NCI-H2171 (cell line): ENCODE results near the gene DPM2.

Experiments used
- DNase-seq: peaks from one replicate; lab custom pipeline; 2025; lab: John Stamatoyannopoulos, UW

DPM2 gene

DNA sequence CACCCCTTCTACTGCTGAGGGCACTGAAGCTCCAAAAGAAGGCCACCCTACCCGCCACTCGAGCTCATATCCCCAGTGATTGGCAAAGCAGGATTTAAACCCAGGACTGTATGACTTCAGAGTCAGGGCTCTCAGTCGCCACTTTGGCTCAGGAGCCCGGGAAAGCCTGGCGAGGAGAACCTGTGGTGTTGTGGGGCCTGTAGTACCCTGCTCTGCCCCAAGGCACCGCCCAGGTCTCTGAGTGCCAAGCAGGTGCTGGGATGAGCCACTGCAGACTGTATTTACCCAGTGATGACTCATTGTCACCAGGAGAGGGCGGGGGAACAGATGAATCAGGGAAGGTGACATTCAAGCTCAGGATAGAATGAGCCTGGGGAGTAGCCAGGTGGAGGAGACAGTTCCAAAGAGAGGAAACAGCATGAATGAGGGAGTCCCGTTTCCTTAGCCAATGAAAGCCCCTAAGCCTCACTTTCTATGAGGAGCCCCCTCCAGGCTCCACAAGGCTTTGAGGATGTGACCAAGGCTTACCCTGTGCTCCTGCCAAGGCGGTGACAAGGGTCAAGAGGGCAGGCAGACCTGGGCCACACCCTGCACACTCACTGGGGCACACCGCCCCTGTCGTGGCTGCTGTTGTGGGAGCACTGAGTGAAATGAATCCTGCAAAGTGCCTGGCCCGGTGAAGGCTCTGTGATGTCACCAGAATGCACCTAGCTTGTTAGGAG, 17.8 kb upstream of the DPM2 start:
- peak; percentile 96 for DNase-seq

DNA sequence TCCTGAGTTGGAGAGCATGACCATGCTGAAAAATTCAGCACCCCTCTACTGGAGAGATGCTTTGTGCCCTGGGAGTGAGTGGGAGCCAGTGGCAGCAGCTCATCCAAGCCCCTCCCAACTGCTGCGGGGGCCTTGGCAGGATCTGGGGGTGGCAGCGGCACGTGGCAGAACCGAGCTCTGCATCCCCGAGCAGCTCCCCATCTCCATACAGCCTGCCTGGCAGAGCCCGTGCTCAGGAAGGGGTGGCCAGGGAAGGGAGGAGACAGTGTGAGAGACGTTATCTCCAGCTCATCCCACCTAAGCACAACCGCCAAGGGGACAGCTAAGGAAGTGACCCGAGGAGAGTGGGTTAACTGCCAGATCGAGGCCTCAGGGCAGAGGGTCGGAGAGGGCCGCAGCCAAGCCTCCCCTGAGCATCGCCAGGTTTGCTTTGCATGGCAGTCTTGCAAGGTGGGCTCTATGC, 17.2 kb upstream of the DPM2 start:
- DNase-seq = no peak

GRCh38 chr9:127953768-127954505, 16.3 kb upstream of the DPM2 start:
- no peak for DNase-seq

GRCh38 chr9:127953154-127953553, 15.5 kb upstream of the DPM2 start:
- DNase-seq = no peak

DNA sequence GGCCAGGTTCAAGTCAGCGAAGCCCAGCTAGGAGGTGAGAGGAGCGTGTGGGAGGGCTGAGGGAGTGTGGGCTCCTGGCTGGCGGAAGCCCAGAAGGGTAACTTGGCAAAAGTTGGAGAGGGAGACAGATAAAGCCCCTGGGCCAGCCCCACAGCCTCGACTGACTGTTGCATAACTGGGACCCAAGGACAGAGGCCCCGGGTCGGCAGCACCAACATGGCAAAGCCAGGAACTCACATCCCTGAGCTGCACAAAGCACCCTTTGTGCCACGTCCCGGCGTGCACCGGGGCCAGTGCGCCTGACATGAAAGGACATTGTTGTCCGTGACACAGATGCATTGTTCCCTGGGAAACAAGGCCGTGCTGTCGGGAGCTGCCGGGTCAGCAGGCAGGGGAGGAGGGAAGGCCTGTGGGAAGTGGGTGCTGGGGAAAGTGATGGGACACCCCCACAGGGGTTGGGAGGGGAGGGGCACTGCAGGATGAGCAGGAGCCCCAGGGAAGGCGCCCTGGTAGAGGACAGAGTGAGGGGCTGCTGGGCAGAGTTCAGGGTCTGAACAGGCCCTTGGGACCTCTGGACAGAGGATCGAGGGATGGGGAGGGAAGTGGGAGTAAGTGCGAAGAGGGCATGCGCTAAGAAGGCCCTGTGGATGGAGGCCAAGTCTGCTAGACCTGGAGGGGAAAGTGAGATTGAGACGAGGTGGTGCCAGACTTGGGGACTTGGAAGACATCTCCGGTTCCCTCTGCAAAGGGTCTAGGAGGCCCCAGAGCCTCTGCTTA, 13.0 kb upstream of the DPM2 start:
- DNase-seq = no peak

DNA sequence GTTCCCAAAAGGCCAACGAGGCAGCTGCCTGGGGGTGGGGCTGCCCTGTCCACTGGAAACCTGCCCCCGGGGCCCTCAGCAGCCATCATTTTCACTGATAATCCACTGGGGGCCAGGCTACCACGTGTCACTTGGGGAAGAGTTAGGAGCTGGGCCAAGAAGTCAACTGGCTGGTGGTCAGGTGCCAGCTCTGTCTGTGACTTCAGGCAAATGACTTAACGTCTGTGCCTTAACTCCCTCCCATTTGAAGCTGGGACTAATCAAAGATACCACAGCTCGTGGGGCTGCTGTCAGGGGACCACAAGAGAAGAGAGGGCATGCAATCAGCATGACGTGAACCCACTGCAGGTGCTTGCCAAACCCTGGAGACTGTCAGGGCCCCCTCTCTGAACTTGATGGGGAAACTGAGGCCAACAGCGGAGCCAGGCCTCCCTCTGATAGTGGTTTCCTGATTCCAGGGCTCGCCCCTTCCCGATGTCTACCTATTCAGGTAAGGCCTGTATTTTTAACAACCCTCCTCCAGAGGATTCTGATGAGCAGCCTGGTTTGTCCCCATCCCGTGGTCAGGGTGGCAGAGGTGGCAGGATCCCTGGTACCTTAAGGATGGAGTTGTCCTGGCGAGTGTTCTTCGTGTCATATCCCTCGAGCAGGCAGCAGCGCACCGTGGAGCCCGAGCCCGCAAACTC, 12.3 kb upstream of the DPM2 start:
- no peak for DNase-seq

DNA sequence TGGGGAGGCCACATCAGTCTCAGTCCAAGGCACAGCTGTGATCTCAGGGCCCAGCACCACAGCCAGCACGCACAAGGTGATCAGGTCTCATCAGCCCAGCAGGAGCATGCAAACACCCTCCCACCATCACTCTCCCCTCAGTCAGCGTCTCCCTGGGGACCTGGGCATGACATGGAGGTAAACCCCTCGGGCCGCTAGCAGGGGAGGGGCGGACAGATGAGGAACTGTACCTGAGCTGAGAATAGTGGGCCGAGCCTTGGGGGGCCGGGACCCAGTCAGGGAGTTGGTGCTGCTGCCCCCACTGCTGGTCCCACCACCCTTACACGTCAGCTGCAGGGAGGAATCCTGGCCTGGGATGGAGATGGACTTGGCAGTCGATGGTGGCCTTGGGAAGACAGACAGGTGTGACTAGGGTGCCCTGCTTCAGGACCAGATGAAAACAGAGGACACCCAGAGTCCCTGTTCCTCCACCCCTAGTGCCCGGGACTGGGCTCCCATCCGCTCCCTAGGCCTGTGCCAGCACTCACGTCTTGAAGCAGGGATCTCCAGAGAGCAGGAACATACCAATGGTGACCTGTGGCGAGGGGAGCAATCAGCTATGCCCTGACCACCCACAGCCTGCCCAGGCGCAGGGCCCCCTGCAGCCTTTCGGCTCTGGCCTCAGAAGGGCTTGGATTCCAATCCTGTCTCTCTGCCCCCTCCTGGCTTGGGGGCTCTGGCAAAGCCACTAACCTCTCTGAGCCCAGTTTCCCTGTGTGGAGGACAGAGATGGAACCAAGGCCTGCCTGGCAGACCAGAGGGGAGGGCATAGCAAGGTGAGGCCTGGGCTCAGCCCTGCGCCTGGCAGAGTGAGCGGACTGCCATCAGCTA, 10.4 kb upstream of the DPM2 start:
- no peak for DNase-seq

DNA sequence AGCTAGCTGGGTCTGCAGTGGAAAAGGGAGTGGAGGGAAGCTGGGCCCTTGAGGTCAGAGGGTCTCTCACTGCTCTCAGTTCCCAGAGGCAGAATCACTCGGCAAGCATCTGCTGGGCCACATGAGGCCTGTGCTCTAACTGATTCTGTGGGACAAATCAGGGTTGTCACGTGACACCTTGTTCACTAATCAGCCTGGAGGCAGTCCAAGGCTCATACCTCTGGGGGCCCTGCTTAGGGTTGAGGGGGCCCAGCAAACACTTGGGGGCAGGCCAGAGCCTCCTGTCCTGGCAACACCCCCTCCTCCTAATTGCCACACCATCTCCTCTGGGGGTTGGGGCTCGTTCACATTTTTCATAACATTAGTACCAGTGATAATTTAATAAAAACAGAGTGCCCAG, 9.1 kb upstream of the DPM2 start:
- DNase-seq = no peak

- no peak for DNase-seq
Observed at GRCh38 chr9:127945942-127946341, 8.3 kb upstream of the DPM2 start.

- no peak for DNase-seq
Observed at GRCh38 chr9:127945338-127945737, 7.7 kb upstream of the DPM2 start.

DNA sequence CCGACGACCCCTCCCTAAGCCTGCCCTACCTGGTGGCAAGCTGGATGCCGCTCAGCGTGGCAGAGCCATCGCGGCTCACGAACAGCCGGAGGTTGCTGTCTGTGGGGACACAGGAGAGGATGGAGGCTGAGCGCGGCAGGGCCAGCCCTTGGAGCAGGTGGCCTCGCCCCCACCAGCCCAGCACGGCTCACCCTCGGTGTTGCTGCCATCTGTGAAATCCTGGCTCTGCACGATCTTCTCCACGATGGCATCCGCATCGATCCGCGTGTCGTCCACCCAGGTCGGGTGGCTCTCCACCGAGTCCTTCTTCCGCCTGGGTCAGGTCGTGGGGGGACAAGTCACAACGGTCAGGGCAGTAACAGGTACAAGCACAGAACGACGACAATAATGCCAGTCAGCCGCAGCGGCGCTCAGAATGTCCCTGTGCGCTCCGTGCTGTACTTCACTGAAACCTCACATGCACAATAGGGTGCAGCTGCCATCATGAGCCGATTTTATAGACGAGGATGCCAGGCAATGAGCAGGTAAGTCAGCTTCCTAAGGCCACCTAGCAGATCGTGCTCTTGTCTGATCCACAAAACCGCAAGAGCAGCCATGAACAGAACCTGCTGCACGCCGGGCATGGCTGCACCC, 7.0 kb upstream of the DPM2 start:
- no peak for DNase-seq

DNA sequence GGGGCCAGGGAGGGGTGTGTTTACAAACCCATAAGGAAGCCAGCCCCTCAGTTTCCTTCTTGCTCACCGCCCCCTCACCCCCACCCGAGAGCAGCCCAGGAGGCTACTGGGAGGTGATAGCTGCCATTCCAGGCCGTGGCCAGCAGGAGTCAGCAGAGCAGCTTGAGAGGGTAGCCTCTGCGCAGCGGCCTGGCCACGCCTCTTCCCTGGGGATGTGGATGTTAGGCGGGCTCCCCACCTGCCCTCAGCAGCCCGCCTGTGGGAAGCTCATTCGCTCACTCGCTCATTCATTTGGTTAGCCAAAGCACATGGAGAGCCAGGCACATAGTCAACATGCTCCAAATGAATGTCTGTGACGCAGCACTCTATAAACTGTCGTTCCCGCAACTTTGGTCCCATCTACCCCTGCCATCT, 6.1 kb upstream of the DPM2 start:
- peak; percentile 74 for DNase-seq

DNA sequence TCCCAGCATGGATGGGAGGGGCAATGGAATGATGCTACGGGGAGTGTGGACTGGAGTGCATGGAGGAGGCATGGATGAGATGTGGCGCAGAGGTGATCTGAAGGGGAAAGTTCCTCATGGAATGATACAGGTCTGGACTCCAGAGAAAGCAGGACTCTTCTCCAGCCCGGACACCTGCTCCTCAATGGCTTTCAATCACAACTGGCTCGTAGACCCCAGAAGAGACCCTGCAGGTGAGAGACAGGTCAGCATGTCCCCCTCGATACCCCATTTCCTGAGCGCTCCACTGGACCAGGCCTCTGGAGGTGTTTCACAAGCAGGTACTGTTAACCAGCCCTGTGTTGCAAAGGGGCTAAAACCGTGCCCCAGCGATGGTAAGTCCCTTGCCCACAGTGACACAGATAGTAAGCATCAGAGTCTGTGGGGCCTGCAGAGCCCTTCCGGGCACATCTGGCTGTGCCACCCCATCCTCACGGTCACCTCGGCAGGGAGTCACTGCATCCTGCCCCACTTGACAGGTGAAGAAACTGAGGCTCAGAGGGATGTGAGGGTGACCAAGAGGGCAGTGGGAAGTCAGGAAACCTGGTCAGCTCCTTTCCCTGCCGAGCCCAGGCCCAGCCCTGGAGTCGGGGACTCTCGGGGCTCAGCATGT, 5.5 kb upstream of the DPM2 start:
- DNase-seq = no peak

DNA sequence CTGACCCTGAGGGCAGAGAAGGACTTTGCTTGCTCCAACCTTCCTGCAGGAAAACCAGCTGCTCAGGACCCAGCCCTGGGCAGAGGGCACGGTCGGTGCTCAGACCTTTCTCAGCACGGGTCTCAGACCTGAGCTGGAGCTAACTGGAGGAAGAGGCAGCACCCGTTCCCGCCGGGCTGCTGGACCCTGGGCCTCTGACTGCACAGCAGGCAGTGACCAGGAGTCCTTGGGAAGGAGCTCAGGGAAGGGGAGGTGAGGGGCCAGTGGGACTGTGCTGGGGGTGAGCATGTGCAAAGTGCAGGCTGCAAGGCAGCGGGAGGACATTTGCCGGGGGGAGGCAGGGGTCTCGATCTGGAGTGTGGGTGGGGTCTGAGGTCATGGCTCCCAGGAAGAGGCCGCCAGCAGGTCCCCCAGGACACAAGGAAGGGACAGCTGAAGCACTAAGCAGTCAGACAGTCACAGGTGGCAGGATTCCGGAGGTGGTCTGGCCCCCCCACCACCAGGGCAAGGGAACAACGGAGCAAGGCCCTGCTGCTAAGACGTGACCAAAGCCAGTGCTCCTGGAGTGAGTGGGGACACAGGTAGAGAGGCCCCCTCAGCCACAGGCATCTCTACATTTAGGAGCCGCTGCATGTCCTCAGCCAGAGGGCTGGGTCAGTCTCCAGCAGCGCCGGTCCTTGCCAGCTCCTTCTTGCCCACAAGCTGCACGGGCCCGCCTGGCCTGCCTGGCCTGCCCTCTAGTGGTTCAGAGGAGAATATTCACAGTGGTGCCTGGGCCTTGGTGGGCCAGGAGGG, 4.8 kb upstream of the DPM2 start:
- peak; percentile 32 for DNase-seq

GRCh38 chr9:127941961-127942215, 4.2 kb upstream of the DPM2 start:
- DNase-seq = no peak

- DNase-seq = no peak
Observed at GRCh38 chr9:127941062-127941960, 3.7 kb upstream of the DPM2 start.

- no peak for DNase-seq
Observed at GRCh38 chr9:127940593-127940992, 2.9 kb upstream of the DPM2 start.

DNA sequence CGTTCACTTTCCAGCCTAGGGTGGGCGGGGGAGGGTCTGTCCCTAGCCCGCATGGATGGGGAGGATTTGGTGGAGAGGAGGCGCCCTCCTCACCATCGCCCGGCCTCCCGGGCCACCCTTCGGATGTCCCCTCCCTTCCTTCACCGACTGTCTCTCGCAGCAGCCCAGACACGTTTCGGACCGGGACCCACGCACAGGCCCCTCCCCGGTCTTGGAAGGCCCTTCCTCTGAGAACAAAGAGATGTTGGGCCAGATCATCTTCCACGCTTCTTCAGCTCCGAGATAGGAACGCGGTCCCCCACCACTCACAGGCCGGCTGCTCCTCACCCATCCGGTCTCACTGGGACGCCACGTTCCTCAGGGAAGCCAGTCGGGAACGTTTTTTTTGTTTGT, 640 bp upstream of the DPM2 start:
- no peak for DNase-seq

DNA sequence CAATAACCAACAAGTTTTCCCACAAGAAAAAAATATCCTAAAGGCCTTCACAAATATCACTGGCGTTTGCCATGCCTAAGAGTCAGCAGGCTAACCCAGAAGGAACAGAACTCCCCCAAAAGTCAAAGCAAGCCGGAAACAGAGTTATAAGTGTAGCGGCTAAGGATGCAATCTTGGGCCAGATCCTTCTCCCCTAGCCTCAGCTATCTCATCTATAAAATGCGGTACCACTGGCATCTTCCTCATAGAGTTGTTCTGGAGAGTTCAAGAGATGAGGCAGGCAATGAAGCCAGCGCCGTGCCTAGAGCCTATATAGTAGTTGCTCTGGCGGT, 632 bp downstream of the DPM2 start:
- no peak for DNase-seq
